ENCODE measurements around the gene PEX5L. TPM values are rescaled to one million over a fixed set of nuclear protein-coding genes. Genes with fewer than 3 reads are reported as not detected.

PEX5L gene
- total and polyA plus RNA-seq, 2 donors (not counting 1 experiment from before 2014, with no cell fraction given), result 0.52 to 5.9 TPM

DNA sequence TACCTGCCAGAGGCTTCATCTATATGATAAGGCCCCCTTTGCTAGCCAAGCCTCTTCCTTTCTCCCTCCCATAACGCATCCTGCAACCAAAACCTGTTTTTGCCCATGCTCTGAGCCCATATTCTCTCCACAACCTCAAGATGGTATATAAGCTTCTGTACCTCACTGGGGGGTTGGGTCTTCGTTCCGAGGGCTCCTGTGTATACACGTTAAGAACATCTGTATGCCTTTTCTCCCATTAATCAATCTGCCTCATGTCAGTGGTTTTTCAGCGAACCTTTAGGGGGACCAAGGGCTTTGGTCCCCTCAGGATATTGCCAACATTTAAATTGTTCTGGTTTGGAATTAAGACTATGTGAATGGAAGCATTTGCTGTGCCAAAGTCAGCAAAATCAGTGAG, 168.0 kb downstream of the PEX5L start:
- Histone ChIP-seq H3K9me3 (ENCODE audit: control insufficient read depth, insufficient read depth, low read depth, low read length) (no peaks in the 10 kb centered on the region), H3K4me3 (replicated peaks in 1 of 4; ENCODE audit: control extremely low read depth in 1 of 4, insufficient read depth in 1 of 4, low read depth in 3 of 4, low read length in 4 of 4) (no peak overlapping the region), H3K9ac (ENCODE audit: insufficient read depth, low read length) (no peak overlapping the region), H2AFZ (ENCODE audit: low read length) (no peak overlapping the region), H3K4me2 (ENCODE audit: extremely low read depth, insufficient read depth, low read length) (no peak overlapping the region), H3K36me3 (ENCODE audit: control insufficient read depth, insufficient read depth, low read length) (no peaks in the 10 kb centered on the region), H3K27ac (ENCODE audit: insufficient read depth, low read length) (no peak overlapping the region), H3K27me3 (ENCODE audit: control insufficient read depth, insufficient read depth, low read length) (no peaks in the 10 kb centered on the region), H4K20me1 (ENCODE audit: control insufficient read depth, extremely low read depth, insufficient read depth, low read length) (no peaks in the 10 kb centered on the region), H3K4me1 (ENCODE audit: control insufficient read depth, extremely low read depth, insufficient read depth, low read length) (no peaks in the 10 kb centered on the region), H3K79me2 (ENCODE audit: control insufficient read depth, insufficient read depth, low read length) (no peaks in the 10 kb centered on the region)
- DNase-seq (ENCODE audit: low read depth in 2 of 2), result no peak
- no peak for TF ChIP-seq EZH2 (IDR thresholded peaks at IDR 0.05; ENCODE audit: low read length, missing control alignments)
- TF ChIP-seq, protein P1, sequence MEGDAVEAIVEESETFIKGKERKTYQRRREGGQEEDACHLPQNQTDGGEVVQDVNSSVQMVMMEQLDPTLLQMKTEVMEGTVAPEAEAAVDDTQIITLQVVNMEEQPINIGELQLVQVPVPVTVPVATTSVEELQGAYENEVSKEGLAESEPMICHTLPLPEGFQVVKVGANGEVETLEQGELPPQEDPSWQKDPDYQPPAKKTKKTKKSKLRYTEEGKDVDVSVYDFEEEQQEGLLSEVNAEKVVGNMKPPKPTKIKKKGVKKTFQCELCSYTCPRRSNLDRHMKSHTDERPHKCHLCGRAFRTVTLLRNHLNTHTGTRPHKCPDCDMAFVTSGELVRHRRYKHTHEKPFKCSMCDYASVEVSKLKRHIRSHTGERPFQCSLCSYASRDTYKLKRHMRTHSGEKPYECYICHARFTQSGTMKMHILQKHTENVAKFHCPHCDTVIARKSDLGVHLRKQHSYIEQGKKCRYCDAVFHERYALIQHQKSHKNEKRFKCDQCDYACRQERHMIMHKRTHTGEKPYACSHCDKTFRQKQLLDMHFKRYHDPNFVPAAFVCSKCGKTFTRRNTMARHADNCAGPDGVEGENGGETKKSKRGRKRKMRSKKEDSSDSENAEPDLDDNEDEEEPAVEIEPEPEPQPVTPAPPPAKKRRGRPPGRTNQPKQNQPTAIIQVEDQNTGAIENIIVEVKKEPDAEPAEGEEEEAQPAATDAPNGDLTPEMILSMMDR (conservative IDR thresholded peaks at IDR 0.05 in 1 of 2, IDR thresholded peaks at IDR 0.05 in 1 of 2; ENCODE audit: low read depth in 1 of 2, low read length in 2 of 2), result no peak

DNA sequence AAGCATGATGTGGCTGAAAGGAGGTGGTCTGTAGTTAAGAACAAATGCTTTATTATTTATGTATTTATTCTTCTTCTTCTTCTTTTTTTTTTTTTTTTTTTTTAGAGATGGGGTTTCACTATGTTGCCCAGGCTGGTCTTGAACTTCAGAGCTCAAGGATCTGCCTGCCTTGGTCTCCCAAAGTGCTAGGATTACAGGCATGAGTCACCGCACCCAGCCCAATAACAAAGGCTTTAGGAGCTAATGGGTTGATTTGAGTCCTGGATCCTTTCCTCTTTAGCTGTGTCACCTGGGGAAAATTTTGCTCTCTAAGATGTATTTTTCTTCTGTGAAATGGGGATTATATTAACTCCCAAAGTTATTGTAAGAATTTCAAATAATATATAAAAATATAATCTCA, 168.8 kb downstream of the PEX5L start:
- Histone ChIP-seq H3K79me2 (ENCODE audit: control insufficient read depth, insufficient read depth, low read length) (no peaks in the 10 kb centered on the region), H3K27ac (ENCODE audit: insufficient read depth, low read length) (no peak overlapping the region), H4K20me1 (ENCODE audit: control insufficient read depth, extremely low read depth, insufficient read depth, low read length) (no peaks in the 10 kb centered on the region), H3K36me3 (ENCODE audit: control insufficient read depth, insufficient read depth, low read length) (no peaks in the 10 kb centered on the region), H3K9me3 (ENCODE audit: control insufficient read depth, insufficient read depth, low read depth, low read length) (no peaks in the 10 kb centered on the region), H3K4me2 (ENCODE audit: extremely low read depth, insufficient read depth, low read length) (no peak overlapping the region), H3K4me1 (ENCODE audit: control insufficient read depth, extremely low read depth, insufficient read depth, low read length) (no peaks in the 10 kb centered on the region), H3K4me3 (replicated peaks in 1 of 4; ENCODE audit: control extremely low read depth in 1 of 4, insufficient read depth in 1 of 4, low read depth in 3 of 4, low read length in 4 of 4) (no peak overlapping the region), H3K27me3 (ENCODE audit: control insufficient read depth, insufficient read depth, low read length) (no peaks in the 10 kb centered on the region), H2AFZ (ENCODE audit: low read length) (no peak overlapping the region), H3K9ac (ENCODE audit: insufficient read depth, low read length) (no peak overlapping the region)
- no peak for DNase-seq (ENCODE audit: low read depth in 2 of 2)
- TF ChIP-seq, protein P1 (conservative IDR thresholded peaks at IDR 0.05 in 1 of 2, IDR thresholded peaks at IDR 0.05 in 1 of 2; ENCODE audit: low read depth in 1 of 2, low read length in 2 of 2), result no peak
- TF ChIP-seq EZH2 (IDR thresholded peaks at IDR 0.05; ENCODE audit: low read length, missing control alignments), result no peak

DNA sequence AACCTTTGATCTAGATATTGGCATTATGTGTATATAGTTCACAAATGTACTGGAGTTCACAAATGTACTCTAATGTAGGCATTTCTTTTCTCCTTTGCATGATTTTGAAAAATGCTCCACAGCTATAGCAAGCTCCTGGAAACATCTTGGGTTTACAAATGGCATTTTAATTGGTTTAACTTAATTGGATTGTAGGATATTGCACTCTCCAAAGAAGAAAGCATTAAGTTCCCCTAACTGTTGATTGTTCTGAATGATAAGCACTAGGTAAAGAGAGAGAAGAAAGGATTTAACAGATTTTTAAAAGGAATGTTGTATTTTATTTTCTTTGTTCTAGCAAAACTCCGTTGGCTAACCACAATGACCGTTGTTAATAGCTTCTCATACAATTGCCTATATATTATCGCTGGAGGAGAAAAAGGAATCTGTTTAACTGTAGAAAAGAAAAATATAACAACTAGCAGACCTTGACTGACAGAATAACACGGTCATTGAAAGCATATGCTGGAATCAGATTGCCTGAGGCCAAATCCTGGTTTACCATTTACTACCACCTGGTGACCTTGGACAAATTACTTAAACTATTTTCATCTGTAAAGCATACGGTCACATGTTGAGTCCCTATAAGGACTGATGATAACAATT, 170.8 kb downstream of the PEX5L start:
- TF ChIP-seq, protein P1 (conservative IDR thresholded peaks at IDR 0.05 in 1 of 2, IDR thresholded peaks at IDR 0.05 in 1 of 2; ENCODE audit: low read depth in 1 of 2, low read length in 2 of 2), result no peak
- DNase-seq (ENCODE audit: low read depth in 2 of 2), result no peak
- H3K27ac ChIP-seq (ENCODE audit: insufficient read depth, low read length), result no peak overlapping the region
- H3K36me3 ChIP-seq (ENCODE audit: control insufficient read depth, insufficient read depth, low read length), result no peaks in the 10 kb centered on the region
- H3K4me3 ChIP-seq (replicated peaks in 1 of 4; ENCODE audit: control extremely low read depth in 1 of 4, insufficient read depth in 1 of 4, low read depth in 3 of 4, low read length in 4 of 4), result no peak overlapping the region
- H2AFZ ChIP-seq (ENCODE audit: low read length), result no peak overlapping the region
- H3K79me2 ChIP-seq (ENCODE audit: control insufficient read depth, insufficient read depth, low read length), result no peaks in the 10 kb centered on the region
- H3K9ac ChIP-seq (ENCODE audit: insufficient read depth, low read length), result no peak overlapping the region
- H3K9me3 ChIP-seq (ENCODE audit: control insufficient read depth, insufficient read depth, low read depth, low read length), result no peaks in the 10 kb centered on the region
- no peaks in the 10 kb centered on the region for H3K27me3 ChIP-seq (ENCODE audit: control insufficient read depth, insufficient read depth, low read length)
- no peak overlapping the region for H3K4me2 ChIP-seq (ENCODE audit: extremely low read depth, insufficient read depth, low read length)
- H4K20me1 ChIP-seq (ENCODE audit: control insufficient read depth, extremely low read depth, insufficient read depth, low read length), result no peaks in the 10 kb centered on the region
- no peaks in the 10 kb centered on the region for H3K4me1 ChIP-seq (ENCODE audit: control insufficient read depth, extremely low read depth, insufficient read depth, low read length)

Measured in fibroblast of lung (primary cell).